Esophagus muscularis mucosa (tissue), 4 donors: Measurements from ENCODE around the gene MYO1E. TPM values are rescaled to one million over a fixed set of nuclear protein-coding genes. Genes with fewer than 3 reads are reported as not detected.
A peak's percentile ranks its signal among the peaks of the same experiment; 100 is the strongest.

Experiments
- DNase-seq: peaks from one replicate; pipeline ENCODE4 v3.0.0-alpha.2; 2017; ENCODE audit errors: extremely low spot score
- H3K27ac ChIP-seq, 4 donors: fragments of 200-600 bp; sonication (generic); replicated peaks in 1 of 4; 1 replicate in 3 of 4; 2 replicates in 1 of 4; pipeline ENCODE4 v1.5.1; 2016 to 2019; ENCODE audit warnings: mild to moderate bottlenecking in 1 of 4
- H3K27me3 ChIP-seq, 4 donors: fragments of 200-600 bp; sonication (generic); one replicate each; pipeline versions ENCODE4 v1.5.1 to v1.6.0; 2016 to 2019
- H3K36me3 ChIP-seq, 4 donors: fragments of 200-600 bp; sonication (generic); one replicate each; pipeline ENCODE4 v1.5.1; 2016 to 2019
- H3K4me1 ChIP-seq, 4 donors: fragments of 200-600 bp; sonication (generic); one replicate each; pipeline ENCODE4 v1.5.1; 2016 to 2019
- H3K4me3 ChIP-seq, 4 donors: fragments of 200-600 bp; sonication (generic); 1 replicate in 2 of 4; 2 replicates in 2 of 4; pipeline ENCODE4 v1.5.1; 2016 to 2019; ENCODE audit warnings: mild to moderate bottlenecking in 4 of 4, moderate library complexity in 1 of 4
- H3K9me3 ChIP-seq, 4 donors: fragments of 200-600 bp; sonication (generic); 1 replicate in 3 of 4; 2 replicates in 1 of 4; pipeline ENCODE4 v1.5.1; 2016 to 2019
- CTCF ChIP-seq, 3 experiments: fragments of 200-600 bp in 2 of 3; fragments of 450-650 bp in 1 of 3; sonication (generic) in 2 of 3; IDR thresholded peaks; one replicate each; pipeline ENCODE4 v1.5.1; 2017 to 2019; ENCODE audit warnings: antibody characterized with exemption in 3 of 3, mild to moderate bottlenecking in 2 of 3, moderate library complexity in 1 of 3
- EP300 ChIP-seq: sonication (generic); formaldehyde crosslinking; IDR thresholded peaks from one replicate; pipeline ENCODE4 v1.6.1; 2017; ENCODE audit warnings: antibody characterized with exemption
- POLR2A ChIP-seq: fragments of 450-650 bp; IDR thresholded peaks from one replicate; pipeline ENCODE4 v1.6.1; 2017; ENCODE audit warnings: antibody characterized with exemption, moderate library complexity, mild to moderate bottlenecking, low read depth
- POLR2AphosphoS5 ChIP-seq, 2 donors: sonication (generic); formaldehyde crosslinking; IDR thresholded peaks; one replicate each; pipeline ENCODE4 v1.6.1; 2017; ENCODE audit warnings: antibody characterized with exemption in 2 of 2
- WGBS: methylation state at CpG from one replicate; pipeline ENCODE4 v1.1.5; 2018; 5-methylcytosine and 5-hydroxymethylcytosine counted together
- intact Hi-C: fragments of 100-400 bp; cut with DNase I; formaldehyde crosslinking; loops from one replicate; pipeline ENCODE4 v1.15.1; 2023
- total RNA-seq, 4 donors: library from RNA; depleted of rRNA; stranded (reverse); fragments of >200 nt; gene quantifications; one replicate each; pipeline versions ENCODE4 v1.1.0 to v1.2.1, GENCODE V29; 2016

The MYO1E gene
- total RNA-seq, 4 donors from 2014 or later, result 32.7 to 39.9 (median 37.6) TPM

GRCh38 chr15:59111251-59111650 is 261.4 kb downstream of the MYO1E start:
- 90% methylated on average over 4 of the region's 4 CpGs for WGBS
- no peaks in the 10 kb centered on the region for H3K9me3 ChIP-seq
- H3K36me3 ChIP-seq, result no peaks in the 10 kb centered on the region
- no peaks in the 10 kb centered on the region for H3K27me3 ChIP-seq
- intact Hi-C loops, result no loop called here
- no peak for DNase-seq
- no peak overlapping the region for H3K27ac ChIP-seq
- TF ChIP-seq EP300, result no peak
- TF ChIP-seq POLR2A, result no peak
- no peak for TF ChIP-seq POLR2AphosphoS5 (IDR thresholded peaks at IDR 0.05)
- TF ChIP-seq CTCF (IDR thresholded peaks at IDR 0.05), result no peak
- H3K4me3 ChIP-seq, result no peak overlapping the region
- no peaks in the 10 kb centered on the region for H3K4me1 ChIP-seq

- H3K4me3 ChIP-seq, result peak overlapping the region in 2 of 4 donors; percentile 57 to 60
- H3K9me3 ChIP-seq, result no peaks in the 10 kb centered on the region
- DNase-seq, result no peak
- H3K27ac ChIP-seq, result no peak overlapping the region
- H3K4me1 ChIP-seq, result peaks cover 4 to 15% (median 13%) of the 10 kb centered on the region in 4 donors
- no peaks in the 10 kb centered on the region for H3K27me3 ChIP-seq
- 53% methylated on average over 2 of the region's 2 CpGs for WGBS
- H3K36me3 ChIP-seq, result no peaks in the 10 kb centered on the region
- no peak for TF ChIP-seq EP300
- TF ChIP-seq POLR2A, result no peak
- no peak for TF ChIP-seq CTCF (IDR thresholded peaks at IDR 0.05)
- no peak for TF ChIP-seq POLR2AphosphoS5 (IDR thresholded peaks at IDR 0.05)
- intact Hi-C loops, result loop anchor here (5.0 to 10.0 kb wide), 2 partner anchors 119 to 389 kb away; partner anchors contain the start of gene RNF111
Observed at GRCh38 chr15:59105854-59106253, 266.8 kb downstream of the MYO1E start.

- intact Hi-C loops, result loop anchor here (5.0 to 10.0 kb wide), 2 partner anchors 118 to 390 kb away; partner anchors contain the start of gene RNF111
- Histone ChIP-seq H3K4me1 (peaks cover 4 to 15% (median 13%) of the 10 kb centered on the region in 4 donors), H3K27ac (peak within 1 kb of the TSS in 3 of 4 donors; percentile 23 to 47 (median 34)), H3K36me3 (peaks cover 0 to 6% (median 2%) of the 10 kb centered on the region in 4 donors), H3K9me3 (no peaks in the 10 kb centered on the region), H3K27me3 (no peaks in the 10 kb centered on the region), H3K4me3 (peak within 1 kb of the TSS; percentile 57 to 68 (median 58))
- under 1% methylated on average over 26 of the region's 57 CpGs for WGBS
- peak; percentile 95 for DNase-seq
- TF ChIP-seq POLR2AphosphoS5 (IDR thresholded peaks at IDR 0.05) (peak; percentile 28 to 81), CTCF (IDR thresholded peaks at IDR 0.05) (no peak), POLR2A (no peak), EP300 (no peak)
Observed at GRCh38 chr15:59104912-59105732, 267.5 kb downstream of the MYO1E start, which contains the start of gene CCNB2. Gene CCNB2, plus strand, starts transcription at chr15:59105146. Its CDS starts 123 bp downstream, at chr15:59105269.

- no peak for DNase-seq
- Histone ChIP-seq H3K27ac (peak overlapping the region in 3 of 4 donors; percentile 23 to 35 (median 34)), H3K9me3 (no peaks in the 10 kb centered on the region)
Observed at GRCh38 chr15:59104602-59104911, 268.1 kb downstream of the MYO1E start.

GRCh38 chr15:59099162-59099685 is 273.4 kb downstream of the MYO1E start:
- Histone ChIP-seq H3K27me3 (no peaks in the 10 kb centered on the region), H3K4me1 (peaks cover 0 to 2% (median 2%) of the 10 kb centered on the region in 4 donors), H3K9me3 (no peaks in the 10 kb centered on the region), H3K27ac (no peak overlapping the region), H3K36me3 (peaks cover 11 to 52% (median 37%) of the 10 kb centered on the region in 4 donors), H3K4me3 (no peak overlapping the region)
- no peak for TF ChIP-seq POLR2A
- no peak for TF ChIP-seq CTCF (IDR thresholded peaks at IDR 0.05)
- no peak for TF ChIP-seq POLR2AphosphoS5 (IDR thresholded peaks at IDR 0.05)
- no peak for TF ChIP-seq EP300
- intact Hi-C loops, result no loop called here
- WGBS, result 60% methylated on average over 2 of the region's 2 CpGs
- no peak for DNase-seq

More at GRCh38 chr15:59104602-59104911, 268.1 kb downstream of the MYO1E start:
- Histone ChIP-seq H3K27me3 (no peaks in the 10 kb centered on the region), H3K4me1 (peaks cover 4 to 15% (median 13%) of the 10 kb centered on the region in 4 donors), H3K36me3 (peaks cover 0 to 11% (median 7%) of the 10 kb centered on the region in 4 donors), H3K4me3 (peak overlapping the region; percentile 57 to 68 (median 58))
- TF ChIP-seq POLR2AphosphoS5 (IDR thresholded peaks at IDR 0.05), result no peak
- under 1% methylated on average over 9 of the region's 9 CpGs for WGBS
- intact Hi-C loops, result loop anchor here (10.0 kb wide), 1 partner anchor 390 kb away; no protein-coding TSS in a partner anchor
